ENCODE measurements around the gene SYTL3.

- TF ChIP-seq EZH2phosphoT487 (IDR thresholded peaks at IDR 0.05; ENCODE audit: borderline replicate concordance, low read depth) (no peak), CTCF (IDR thresholded peaks at IDR 0.05) (no peak)
These were observed 80.7 kb downstream of the SYTL3 start for GRCh38 chr6:158730541-158730907.
